Activated CD4-positive, alpha-beta T cell treated with anti-CD3 and anti-CD28 coated beads, Interleukin-2, Interleukin-4, amounts not matched to agents 100 ng/mL and 50 ng/mL, durations not matched to agents 16 hours and 8 hours (primary cell): ENCODE measurements around the gene ALOX12B.
"Not testable (repeated sequence)": the region's sequence is repeated elsewhere in the genome, so short reads cannot be mapped to it uniquely, and the experiment has no call there.

Experiments
- DNase-seq: peaks from one replicate; pipeline ENCODE4 v3.0.0-alpha.2; 2020; ENCODE audit warnings: low spot score

The ALOX12B gene

GRCh38 chr17:8118769-8119580, 31.5 kb upstream of the ALOX12B start:
- DNase-seq: peak; percentile 87

GRCh38 chr17:8117980-8118768, 30.7 kb upstream of the ALOX12B start, which contains the start of gene ALOXE3:
ALOXE3 (minus strand) TSS chr17:8118514; CDS start chr17:8117990, 524 bp downstream.
- no peak for DNase-seq

- no peak for DNase-seq
Observed at GRCh38 chr17:8117367-8117979, 30.0 kb upstream of the ALOX12B start.

GRCh38 chr17:8116776-8117175, 29.3 kb upstream of the ALOX12B start:
- no peak for DNase-seq

- DNase-seq: no peak
Observed at GRCh38 chr17:8110907-8111306, 23.4 kb upstream of the ALOX12B start.

- no peak for DNase-seq
Observed at GRCh38 chr17:8110456-8110804, 22.9 kb upstream of the ALOX12B start.

GRCh38 chr17:8109661-8110455, 22.3 kb upstream of the ALOX12B start:
- peak; percentile 73 for DNase-seq

- DNase-seq: no peak
Observed at GRCh38 chr17:8108972-8109660, 21.6 kb upstream of the ALOX12B start.

- DNase-seq: not testable (repeated sequence)
Observed at GRCh38 chr17:8106980-8107379, 19.5 kb upstream of the ALOX12B start.

GRCh38 chr17:8105957-8106398, 18.5 kb upstream of the ALOX12B start:
- no peak for DNase-seq

- no peak for DNase-seq
Observed at GRCh38 chr17:8104911-8105310, 17.4 kb upstream of the ALOX12B start.

- DNase-seq: no peak
Observed at GRCh38 chr17:8103549-8103948, 16.0 kb upstream of the ALOX12B start.

GRCh38 chr17:8101721-8102120, 14.2 kb upstream of the ALOX12B start:
- no peak for DNase-seq

GRCh38 chr17:8100763-8101162, 13.2 kb upstream of the ALOX12B start:
- DNase-seq: no peak

GRCh38 chr17:8100111-8100510, 12.6 kb upstream of the ALOX12B start:
- no peak for DNase-seq

GRCh38 chr17:8096541-8096940, 9.0 kb upstream of the ALOX12B start:
- DNase-seq: no peak

- no peak for DNase-seq
Observed at GRCh38 chr17:8095361-8095760, 7.8 kb upstream of the ALOX12B start.

- DNase-seq: no peak
Observed at GRCh38 chr17:8091033-8091687, 3.6 kb upstream of the ALOX12B start.

GRCh38 chr17:8089728-8090127, 2.2 kb upstream of the ALOX12B start:
- no peak for DNase-seq

GRCh38 chr17:8087952-8088230, 375 bp upstream of the ALOX12B start:
- DNase-seq: no peak

GRCh38 chr17:8084250-8084649, 3.3 kb downstream of the ALOX12B start:
- DNase-seq: no peak
